M059J (cell line): ENCODE data around the gene CACNG4. TPM values are rescaled to one million over a fixed set of nuclear protein-coding genes. Genes with fewer than 3 reads are reported as not detected.
A peak's percentile ranks its signal among the peaks of the same experiment; 100 is the strongest.
"Not testable (repeated sequence)": the region's sequence is repeated elsewhere in the genome, so short reads cannot be mapped to it uniquely, and the experiment has no call there.

Experiments used
- DNase-seq: peaks from one replicate; pipeline ENCODE4 v3.0.0-alpha.2; 2012; ENCODE audit warnings: low read depth
- total RNA-seq: library from RNA; depleted of rRNA; stranded (reverse); fragments of >200 nt; shearing (Covaris generic); gene quantifications from 2 replicates; pipeline ENCODE4 v1.2.3, GENCODE V29; 2014

Gene CACNG4
- total RNA-seq, 1 experiment from 2014 or later, result 5.5 TPM

DNA sequence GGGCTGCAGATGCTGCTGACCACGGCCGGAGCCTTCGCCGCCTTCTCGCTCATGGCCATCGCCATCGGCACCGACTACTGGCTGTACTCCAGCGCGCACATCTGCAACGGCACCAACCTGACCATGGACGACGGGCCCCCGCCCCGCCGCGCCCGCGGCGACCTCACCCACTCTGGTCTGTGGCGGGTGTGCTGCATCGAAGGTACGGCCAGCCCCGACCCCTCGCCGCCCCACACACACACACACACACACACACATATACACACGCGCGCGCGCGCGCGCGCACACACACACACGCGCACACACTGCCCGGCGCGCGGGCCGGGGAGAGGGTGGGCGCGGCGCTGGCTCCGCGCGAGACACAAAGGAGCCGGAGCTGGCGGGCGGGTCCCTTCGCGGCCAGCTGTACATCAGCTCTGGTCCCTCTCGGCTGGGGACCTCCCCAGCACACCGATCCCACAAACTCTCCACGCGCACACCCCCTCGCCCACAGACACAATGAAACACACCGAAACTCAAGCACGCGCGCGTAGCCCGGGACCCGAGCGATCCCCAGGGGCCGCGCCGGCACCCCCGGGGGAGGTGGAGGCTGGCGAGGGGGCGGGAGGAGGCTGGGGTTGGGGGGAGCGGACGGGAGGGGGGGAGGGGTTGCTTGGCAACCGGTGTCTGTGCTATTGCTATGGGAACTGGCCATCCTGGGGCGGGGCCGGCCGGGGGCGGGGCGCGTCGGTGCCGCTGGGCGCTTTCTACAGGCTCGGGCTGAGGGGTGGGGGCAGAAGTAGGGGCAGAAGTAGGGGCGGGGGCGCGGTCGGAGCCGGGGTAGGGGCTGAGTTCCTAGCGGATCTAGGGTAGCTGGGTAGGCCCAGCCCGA is 658 bp downstream of the CACNG4 start:
- DNase-seq, result peak; percentile 25

DNA sequence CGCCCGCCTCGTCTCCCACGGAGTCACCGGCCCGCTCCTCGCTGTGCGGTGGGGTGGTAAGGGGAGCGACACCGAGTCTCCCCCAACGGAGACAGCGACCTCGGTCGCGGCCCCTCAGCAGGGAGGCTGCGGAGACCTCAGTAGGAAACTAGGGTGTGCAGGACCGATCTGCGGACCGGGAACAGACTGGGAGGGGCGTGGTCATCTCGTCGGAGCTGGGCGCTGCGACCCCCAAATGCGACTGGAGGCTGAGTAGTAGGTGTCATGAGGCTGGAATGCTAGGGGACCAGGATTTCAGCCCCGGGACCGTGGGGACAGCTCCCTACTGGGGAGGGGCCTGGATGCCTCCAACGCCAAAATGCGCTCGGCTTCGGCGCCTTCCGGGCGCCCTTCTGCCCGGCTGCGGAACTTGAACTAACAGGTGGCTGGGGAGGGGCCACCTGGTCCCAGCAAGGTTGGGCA is 1.3 kb downstream of the CACNG4 start:
- no peak for DNase-seq

DNA sequence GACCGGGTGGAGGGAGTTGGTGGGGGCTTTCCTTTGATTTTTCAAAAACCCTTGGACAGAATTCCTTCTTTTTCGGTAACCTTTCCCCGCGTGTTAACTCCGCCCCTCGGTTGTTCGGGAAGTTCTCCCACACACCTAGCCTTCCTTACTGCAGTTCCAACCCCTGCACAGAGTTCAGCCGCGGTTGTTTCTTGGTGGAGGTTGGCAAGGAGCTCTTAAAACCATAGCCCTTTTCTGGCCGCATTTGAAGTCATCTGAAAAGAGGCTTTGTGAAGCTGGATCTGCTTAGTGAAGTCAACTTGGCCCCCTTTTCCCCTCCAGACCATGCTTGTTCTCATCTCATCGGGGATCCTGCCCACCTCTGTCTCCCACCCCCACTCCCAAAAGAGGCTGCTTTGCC is 1.8 kb downstream of the CACNG4 start:
- DNase-seq, result no peak

DNA sequence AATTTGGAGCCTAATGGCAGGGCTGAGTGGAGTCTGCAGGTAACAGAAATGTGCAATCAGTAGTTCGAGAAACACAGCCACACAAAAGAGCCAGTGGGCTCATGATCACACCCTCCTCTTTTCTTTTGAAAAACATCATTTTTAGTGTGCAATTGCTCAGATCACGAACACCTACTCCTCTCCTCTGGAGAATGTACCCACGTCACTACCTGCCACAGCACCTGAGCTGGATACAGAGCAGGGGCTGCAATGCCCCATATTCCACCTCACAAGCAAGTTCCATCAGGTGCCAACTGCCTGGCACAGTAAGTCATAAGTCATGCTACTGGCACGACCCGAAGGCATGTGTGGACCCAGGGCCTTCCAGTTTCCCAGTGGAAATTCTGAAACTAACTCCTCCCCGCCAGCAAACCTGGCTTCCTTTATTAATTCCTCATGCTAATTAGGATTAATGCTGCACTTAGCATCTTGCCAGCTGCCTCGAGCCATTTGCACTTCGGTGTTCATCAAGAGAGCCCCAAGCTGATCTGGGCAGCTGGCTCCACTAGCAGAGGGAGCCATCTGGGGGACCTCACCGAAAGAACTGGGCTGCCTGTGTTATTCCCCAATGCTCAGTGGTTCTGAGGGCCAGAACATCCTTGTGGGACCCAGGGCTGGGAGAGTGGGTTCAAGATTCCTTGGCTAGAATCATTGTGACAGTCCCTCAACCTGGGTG is 2.4 kb downstream of the CACNG4 start:
- no peak for DNase-seq

DNA sequence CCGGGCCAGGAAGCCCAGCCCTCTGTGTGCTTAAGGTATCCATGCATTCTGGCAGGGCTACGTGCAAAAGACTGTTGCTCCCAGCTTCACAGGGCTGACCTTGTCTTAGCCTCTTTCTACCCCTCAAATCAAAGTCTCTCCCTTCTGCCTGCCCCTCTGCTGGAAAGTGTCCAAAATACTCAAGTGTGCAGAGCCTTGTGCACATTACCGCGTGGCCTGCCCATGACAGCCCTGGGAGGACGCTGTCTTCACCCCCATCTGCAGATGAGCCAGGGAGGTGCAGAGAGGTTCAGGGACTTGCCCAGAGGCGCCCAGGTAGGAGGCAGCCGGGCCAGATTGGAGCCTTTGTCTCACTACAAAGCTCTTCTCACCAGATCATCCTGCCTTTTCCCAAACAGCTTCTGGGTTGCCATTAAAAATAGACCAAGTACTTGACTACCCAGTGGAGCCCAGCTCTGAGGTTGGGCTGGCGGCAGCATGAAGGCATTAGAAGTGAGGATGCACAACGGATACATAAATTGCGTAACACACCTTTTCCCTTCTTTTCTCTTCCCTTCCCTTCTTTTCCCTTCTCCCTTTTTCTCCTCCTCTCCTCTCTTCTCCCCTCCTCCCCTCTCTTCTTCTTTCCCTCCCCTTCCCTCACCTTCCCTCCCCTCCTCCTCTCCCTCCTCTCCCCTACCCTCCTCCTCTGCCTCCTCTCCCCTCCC is 3.5 kb downstream of the CACNG4 start:
- DNase-seq, result no peak

DNA sequence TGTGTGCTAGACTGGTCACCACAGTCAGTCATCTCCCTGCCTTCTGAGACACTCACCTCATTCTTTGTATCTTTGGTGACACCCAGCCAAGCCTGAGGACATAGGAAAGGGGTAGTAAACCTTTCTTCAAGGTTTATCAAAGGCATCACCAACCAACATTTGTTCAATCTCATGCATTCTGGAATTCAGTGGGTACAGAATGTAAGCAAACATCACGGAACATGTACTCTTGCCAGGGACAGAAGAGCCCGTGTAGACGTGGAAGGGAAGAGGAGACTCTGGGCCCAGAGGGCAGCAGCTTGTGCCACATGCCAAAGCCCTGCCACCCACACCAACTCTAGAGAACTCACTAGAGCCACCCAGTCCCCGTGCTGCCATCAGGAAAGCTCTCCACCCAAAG is 4.4 kb downstream of the CACNG4 start:
- no peak for DNase-seq

GRCh38 chr17:66970140-66970539 is 5.6 kb downstream of the CACNG4 start:
- no peak for DNase-seq

- no peak for DNase-seq
These were observed 6.3 kb downstream of the CACNG4 start for GRCh38 chr17:66970797-66971196.

- no peak for DNase-seq
These were observed 6.8 kb downstream of the CACNG4 start for GRCh38 chr17:66971264-66971663.

GRCh38 chr17:66971730-66972441 is 7.4 kb downstream of the CACNG4 start:
- DNase-seq, result no peak

DNA sequence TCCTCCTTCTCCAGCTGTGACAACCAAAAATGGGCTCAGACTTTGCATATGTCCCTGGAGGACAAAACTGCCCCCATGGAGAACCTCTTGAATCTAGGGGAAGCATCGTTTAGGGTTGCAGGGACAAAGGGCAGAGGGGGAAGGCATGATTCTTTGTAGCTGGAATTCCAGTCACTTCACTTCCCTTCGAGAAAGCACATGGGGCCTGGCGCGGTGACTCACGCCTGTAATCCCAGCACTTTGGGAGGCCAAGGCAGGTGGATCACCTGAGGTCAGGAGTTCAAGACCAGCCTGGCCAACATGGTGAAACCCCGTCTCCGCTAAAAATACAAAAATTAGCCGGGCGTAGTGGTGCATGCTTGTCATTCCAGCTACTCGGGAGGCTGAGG is 7.9 kb downstream of the CACNG4 start:
- DNase-seq, result not testable (repeated sequence)

- no peak for DNase-seq
These were observed 10.7 kb downstream of the CACNG4 start for GRCh38 chr17:66975188-66975587.

- DNase-seq, result peak; percentile 44
These were observed 11.3 kb downstream of the CACNG4 start for GRCh38 chr17:66975614-66976378.

DNA sequence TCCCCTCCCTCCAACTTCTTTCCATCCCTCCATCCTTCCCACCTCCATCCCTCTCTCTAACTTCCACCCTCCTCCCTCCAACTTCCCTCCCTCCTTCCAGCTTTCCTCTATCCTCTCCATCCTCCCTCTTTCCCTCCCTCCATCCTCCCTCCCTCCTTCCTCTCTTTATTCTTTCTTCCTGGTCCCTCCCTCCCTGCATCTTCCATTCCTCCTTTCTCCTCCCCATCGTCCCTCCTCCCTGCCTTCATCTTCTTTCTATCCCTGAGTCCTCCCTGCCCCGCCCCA is 11.8 kb downstream of the CACNG4 start:
- no peak for DNase-seq

DNA sequence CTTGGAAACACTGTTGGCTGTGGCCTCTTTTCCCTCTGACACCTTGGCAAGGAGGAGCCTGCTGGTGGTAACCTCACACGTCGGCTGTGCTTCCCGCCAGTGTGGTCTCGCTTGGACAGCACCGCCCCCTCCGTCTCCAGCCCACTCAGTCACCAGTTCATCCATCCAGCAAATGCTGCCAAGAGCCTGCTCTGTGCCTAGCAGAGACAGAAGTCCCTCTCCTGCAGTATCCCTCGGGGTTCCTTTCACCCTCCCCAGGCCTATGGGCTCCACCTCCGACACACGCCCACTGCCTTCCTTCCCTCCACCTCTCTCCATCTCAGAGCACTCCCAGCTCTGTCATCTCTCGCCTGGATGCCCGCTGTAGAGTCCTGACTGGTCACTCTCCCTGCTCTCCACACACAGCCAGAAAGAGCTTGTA is 12.3 kb downstream of the CACNG4 start:
- peak; percentile 54 for DNase-seq

DNA sequence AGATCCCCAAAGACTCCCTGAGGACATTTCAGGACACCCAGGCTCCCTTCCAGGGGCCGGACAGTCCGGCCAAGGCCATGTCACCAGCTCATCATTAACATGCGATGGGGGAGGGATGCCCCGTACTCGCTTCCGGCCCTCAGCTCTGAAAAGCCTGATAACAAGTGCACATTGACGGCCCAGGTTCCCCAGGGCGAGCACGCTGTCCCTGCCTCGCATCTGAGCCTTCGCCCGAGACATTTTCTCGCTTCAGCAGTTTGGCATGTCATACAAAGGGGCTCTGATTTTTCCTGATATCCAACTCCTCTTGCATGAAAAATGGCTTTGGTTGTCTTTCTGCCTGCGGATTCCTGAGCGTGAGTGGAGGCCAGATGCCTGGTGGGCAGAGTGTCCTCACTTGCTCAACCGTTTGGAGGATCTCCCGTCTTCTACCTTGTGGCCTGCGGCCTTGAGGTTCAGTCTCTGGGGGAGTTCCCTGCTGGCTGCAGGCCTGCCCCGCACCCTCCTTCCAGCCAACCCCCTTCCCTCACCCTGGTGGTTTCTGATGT is 14.1 kb downstream of the CACNG4 start:
- DNase-seq, result no peak

DNA sequence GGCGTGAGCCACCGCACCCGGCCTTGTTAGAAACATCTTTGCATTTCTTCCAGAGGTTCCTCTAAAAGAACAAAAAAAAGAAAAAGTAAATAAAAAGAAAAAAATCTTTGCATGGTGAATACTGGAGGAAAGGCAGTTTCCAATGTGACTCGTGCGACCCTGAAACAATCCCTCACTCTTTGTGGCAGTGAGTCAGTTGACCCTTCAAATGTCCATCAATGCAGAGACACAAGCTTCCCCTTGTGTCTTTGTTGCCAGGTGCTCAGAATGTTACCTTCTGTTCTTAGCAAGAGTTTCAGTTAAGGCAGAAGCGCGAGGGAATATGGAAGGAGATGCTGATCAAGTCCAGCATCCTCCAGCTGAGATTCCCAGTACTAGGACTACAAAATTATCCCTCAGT is 16.4 kb downstream of the CACNG4 start:
- peak; percentile 36 for DNase-seq

DNA sequence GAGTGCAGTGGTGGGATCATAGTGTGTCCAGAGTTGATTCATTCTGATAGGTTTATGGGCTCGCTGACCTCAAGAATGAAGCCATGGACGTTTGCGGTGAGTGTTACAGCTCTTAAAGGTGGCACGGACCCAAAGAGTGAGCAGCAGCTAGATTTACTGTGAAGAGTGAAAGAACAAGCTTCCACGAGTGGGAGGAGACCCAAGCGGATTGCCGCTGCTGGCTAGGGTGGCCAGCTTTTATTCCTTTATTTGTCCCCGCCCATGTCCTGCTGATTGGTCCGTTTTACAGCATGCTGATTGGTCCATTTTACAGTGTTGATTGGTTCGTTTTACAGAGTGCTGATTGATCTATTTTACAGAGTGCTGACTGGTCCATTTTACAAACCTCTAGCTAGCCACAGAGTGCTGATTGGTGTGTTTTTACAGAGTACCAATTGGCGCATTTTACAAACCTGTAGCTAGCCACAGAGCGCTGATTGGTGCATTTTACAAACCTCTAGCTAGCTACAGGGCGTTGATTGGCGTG is 17.5 kb downstream of the CACNG4 start:
- DNase-seq, result peak; percentile 87

DNA sequence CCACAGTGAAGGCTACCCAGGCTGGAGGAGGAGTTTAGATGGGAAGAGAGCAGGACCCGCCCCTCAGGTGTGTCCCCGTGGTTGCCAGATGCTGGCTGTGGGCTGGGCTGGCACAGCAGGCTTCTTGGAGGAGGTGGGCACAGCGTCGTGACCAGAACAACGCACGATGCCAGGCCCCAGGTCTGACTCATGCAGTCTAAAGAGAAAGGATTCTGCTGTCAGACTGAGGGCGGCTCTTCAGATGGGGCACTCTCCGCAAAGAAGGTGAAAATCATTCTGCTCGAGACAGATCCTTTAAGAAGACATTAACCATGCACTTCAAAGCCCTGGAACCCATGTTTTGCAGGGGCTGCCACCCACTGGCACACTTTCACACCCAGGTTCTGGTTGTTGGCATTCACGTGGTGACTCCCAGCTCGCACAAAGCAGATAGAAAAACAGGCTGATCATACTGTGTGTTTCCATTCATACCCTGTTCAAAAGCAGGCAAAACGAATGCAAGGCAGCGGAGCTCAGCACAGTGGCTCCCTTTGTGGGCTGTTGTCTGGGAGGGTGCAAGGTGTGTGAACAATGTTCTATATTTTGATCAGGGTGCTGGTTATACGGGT is 19.0 kb downstream of the CACNG4 start:
- DNase-seq, result no peak

DNA sequence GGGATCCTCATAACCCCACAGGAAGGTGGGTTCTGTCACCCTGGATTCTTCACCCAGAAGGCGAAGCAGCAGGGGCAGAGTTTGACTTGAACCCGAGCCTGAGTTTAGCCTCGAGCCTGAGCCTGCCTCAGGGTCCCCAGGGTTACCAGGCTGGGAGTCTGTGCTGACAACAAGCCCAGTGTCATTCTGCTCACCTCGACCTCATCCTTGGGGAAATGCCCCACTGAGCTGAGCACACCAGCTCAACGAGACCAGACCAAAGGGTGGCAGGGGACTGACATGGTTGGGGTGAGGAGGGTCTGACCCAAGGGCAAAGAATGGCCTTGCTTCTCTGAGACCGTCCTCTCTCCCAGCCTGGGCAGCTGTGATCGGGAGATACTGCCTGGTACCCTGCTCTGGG is 20.2 kb downstream of the CACNG4 start:
- DNase-seq, result no peak
